PFSK-1 (cell line): ENCODE measurements around the gene EXOC4.

ENCODE experiments used
- FOXP2 ChIP-seq: optimal IDR thresholded peaks from 2 replicates; pipeline ENCODE3; 2011; ENCODE audit warnings: borderline replicate concordance, control low read depth, inconsistent platforms; ENCODE audit not compliant: insufficient read depth; ENCODE audit errors: extremely low read length, extremely low read depth
- POLR2AphosphoS5 ChIP-seq: IDR thresholded peaks from 2 replicates; pipeline ENCODE4 v1.6.1; 2012; ENCODE audit warnings: low read depth, mild to moderate bottlenecking, control low read depth, low read length, moderate library complexity
- REST ChIP-seq, 2 experiments: IDR thresholded peaks; 2 replicates each; pipeline versions ENCODE4 v1.6.1 to v1.8.0; 2011 to 2012; ENCODE audit warnings: low read depth in 2 of 2, low read length in 2 of 2, control low read depth in 1 of 2, inconsistent platforms in 1 of 2, mild to moderate bottlenecking in 1 of 2, moderate library complexity in 1 of 2; ENCODE audit not compliant: insufficient read depth in 1 of 2
- SIN3A ChIP-seq: IDR thresholded peaks from 2 replicates; pipeline ENCODE4 v1.6.1; 2012; ENCODE audit warnings: mild to moderate bottlenecking, low read length, moderate library complexity, borderline replicate concordance; ENCODE audit not compliant: insufficient read depth
- TAF1 ChIP-seq: IDR thresholded peaks from 2 replicates; pipeline ENCODE4 v1.6.1; 2012; ENCODE audit warnings: low read length, control low read depth, borderline replicate concordance; ENCODE audit not compliant: insufficient read depth

Gene EXOC4

GRCh38 chr7:133997463-133997862 is 744.6 kb downstream of the EXOC4 start:
- TF ChIP-seq FOXP2 (no peak), REST (IDR thresholded peaks at IDR 0.05; ENCODE audit: insufficient read depth in 1 of 2, low read depth in 2 of 2, low read length in 2 of 2) (no peak), SIN3A (no peak), POLR2AphosphoS5 (no peak), TAF1 (no peak)

GRCh38 chr7:133999178-133999577 is 746.3 kb downstream of the EXOC4 start:
- TF ChIP-seq POLR2AphosphoS5 (no peak), REST (IDR thresholded peaks at IDR 0.05; ENCODE audit: insufficient read depth in 1 of 2, low read depth in 2 of 2, low read length in 2 of 2) (no peak), SIN3A (no peak), TAF1 (no peak), FOXP2 (no peak)

GRCh38 chr7:134004829-134005505 is 752.1 kb downstream of the EXOC4 start:
- TF ChIP-seq POLR2AphosphoS5 (no peak), TAF1 (no peak), REST (IDR thresholded peaks at IDR 0.05; ENCODE audit: insufficient read depth in 1 of 2, low read depth in 2 of 2, low read length in 2 of 2) (no peak), FOXP2 (no peak), SIN3A (no peak)

GRCh38 chr7:134009314-134010110 is 756.6 kb downstream of the EXOC4 start:
- no peak for TF ChIP-seq SIN3A
- no peak for TF ChIP-seq POLR2AphosphoS5

GRCh38 chr7:134013249-134013648 is 760.4 kb downstream of the EXOC4 start:
- no peak for TF ChIP-seq REST (IDR thresholded peaks at IDR 0.05; ENCODE audit: insufficient read depth in 1 of 2, low read depth in 2 of 2, low read length in 2 of 2)
- TF ChIP-seq SIN3A: no peak
- TF ChIP-seq TAF1: no peak
- TF ChIP-seq FOXP2: no peak
- TF ChIP-seq POLR2AphosphoS5: no peak
